GM12874 (cell line): ENCODE results near the gene ARHGEF17.

ENCODE experiments used
- CTCF ChIP-seq: IDR thresholded peaks from 2 replicates; pipeline ENCODE4 v1.5.1; 2011; ENCODE audit warnings: low read depth, mild to moderate bottlenecking, control low read depth, low read length, moderate library complexity; ENCODE audit not compliant: insufficient read depth

Gene ARHGEF17

GRCh38 chr11:73320763-73321603 is 12.9 kb downstream of the ARHGEF17 start:
- no peak for TF ChIP-seq CTCF

- no peak for TF ChIP-seq CTCF
These were observed 13.7 kb downstream of the ARHGEF17 start for GRCh38 chr11:73321604-73322381.

- no peak for TF ChIP-seq CTCF
These were observed 14.6 kb downstream of the ARHGEF17 start for GRCh38 chr11:73322382-73323306.

- no peak for TF ChIP-seq CTCF
These were observed 15.4 kb downstream of the ARHGEF17 start for GRCh38 chr11:73323464-73323863.

GRCh38 chr11:73324116-73324515 is 16.0 kb downstream of the ARHGEF17 start:
- no peak for TF ChIP-seq CTCF

GRCh38 chr11:73324665-73325035 is 16.6 kb downstream of the ARHGEF17 start:
- no peak for TF ChIP-seq CTCF
